Cerebellar cortex (tissue), 1 donor: Measurements from ENCODE around the gene ANTXR2.

Experiments used
- DNase-seq: peaks from one replicate; pipeline ENCODE4 v3.0.0-alpha.2; 2015; ENCODE audit warnings: low spot score

ANTXR2 gene

GRCh38 chr4:79983431-79983830, 89.6 kb downstream of the ANTXR2 start:
- DNase-seq, result no peak

DNA sequence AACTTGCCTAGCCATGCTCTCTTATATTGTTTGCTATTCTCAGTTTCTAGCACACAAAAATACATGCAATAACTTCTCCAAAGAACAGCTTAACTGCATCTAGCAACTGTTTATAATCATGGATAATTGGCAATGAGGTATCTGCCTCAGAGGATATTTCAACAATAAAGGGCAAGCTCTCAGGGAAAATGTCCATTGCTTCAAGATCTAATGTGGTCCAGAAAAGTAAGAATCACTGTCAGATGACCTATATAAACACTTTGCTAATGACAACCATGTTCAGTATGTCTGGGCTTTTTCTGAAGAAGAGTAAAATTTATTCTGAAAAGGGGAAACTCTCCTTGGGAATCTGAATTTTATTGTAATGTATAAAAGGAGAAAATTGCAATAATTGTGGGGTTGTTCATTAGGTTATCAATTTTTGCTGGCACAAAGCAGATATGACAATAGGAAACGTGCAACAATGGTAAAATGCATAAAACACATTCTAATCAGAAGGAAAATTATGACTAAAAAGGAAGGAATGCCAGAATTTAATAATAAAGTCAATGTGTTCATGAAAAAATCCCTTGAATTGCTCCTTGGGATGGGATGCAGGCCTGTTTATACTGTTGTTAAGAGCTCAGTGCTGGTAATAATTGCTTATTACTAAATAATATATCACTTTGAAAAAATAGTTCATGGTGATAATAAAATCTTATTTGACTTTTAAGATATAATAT, 90.3 kb downstream of the ANTXR2 start:
- no peak for DNase-seq

- DNase-seq, result no peak
Measured at GRCh38 chr4:79980448-79980847, 92.6 kb downstream of the ANTXR2 start.

DNA sequence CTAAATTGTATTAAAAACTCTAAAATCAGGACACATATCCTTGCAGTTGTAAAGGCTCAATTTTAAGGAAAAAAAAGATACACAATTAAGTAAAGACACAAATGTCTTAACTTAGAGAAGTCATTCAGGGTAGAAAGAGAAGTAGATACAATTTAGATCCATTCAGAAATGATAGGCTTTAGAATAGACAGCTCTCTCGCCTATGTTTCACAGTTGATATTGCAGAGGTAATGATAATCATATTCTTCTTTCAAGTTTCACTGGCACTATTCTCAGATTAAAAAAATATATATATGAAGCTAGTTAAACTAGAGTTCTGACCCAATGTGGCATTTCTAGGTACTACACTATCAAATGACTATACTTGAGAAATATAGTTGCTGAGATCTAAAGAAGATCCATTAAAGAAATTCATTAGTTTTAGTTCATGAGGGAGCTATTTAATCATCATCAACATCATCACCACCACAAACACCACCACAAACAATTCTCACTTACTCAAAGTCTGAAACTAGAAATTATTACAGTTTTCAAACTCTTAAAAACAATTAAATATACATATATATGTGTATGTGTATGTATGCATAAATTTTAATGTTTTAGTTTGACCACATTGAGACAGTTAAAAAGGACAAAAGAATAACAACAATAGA, 93.1 kb downstream of the ANTXR2 start:
- no peak for DNase-seq

DNA sequence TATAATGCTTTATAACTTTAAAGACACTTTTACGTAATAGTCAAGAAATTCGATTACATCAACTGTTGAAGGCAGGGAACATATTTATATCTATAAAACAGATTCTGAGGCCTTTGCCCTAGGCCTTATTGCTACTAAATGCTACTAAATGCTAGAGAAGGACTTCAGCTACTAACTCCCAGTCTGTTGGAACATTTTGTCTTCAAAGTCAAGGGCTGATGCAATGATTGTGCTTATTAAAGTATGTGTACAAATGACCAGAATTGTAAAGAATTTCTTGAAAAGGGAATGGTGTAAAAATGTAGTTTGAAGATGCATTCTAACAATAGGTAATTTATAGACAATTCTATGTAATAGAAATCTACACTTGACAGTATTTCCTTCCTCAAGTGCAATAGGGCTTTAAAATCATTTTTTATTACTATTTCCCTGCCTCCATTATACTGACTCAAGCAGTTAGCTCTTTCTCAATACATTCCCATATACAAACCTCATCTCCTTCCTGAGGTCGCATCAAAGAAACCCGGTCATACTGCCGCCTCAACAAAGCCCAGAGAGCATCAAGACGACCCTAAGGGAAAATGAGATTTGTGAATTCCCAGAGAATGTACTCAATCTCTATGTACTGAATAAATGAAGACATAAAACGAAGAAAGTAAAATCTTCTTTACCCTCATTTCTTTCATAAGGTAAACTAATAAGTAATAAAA, 95.7 kb downstream of the ANTXR2 start:
- DNase-seq, result no peak

DNA sequence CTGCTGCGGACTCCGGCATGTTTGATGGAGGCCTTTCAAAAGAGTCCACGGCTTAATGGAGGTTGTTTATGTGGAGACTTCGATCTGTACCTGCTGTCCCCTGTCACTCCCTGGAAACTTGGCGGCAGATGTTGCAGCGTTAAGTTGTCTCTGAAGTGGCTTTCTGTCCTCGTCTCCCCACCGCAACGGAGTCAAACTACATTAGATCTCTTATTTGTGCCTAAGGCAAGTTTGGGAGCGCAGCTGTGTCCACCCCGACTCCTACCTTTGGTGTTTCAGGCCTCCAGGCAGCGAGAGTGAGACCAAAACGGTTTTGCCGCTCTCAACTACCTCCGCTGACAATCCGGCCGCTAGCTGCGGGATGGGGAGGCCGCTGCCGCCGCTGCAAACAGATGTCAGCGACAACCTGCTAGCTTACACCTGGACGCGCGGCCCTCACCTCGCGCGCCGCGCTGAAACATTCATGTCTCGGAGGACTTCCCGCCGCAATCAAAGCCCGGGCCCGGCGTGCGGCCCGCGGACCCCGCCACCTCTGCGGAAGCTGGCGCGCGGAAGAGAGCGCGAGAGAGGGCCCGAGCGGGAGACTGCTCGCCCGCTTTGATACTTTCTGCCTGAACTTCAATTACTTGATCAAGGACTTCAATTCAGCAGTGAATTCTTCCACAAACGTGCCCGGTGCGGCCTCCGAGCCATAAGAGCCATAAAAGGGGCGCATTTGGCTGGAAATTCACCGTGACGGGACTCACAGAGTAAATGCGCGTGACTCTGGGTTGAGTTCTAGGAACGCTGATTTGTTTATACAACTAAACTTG, 108.4 kb downstream of the ANTXR2 start:
- no peak for DNase-seq

GRCh38 chr4:79964020-79964399, 109.0 kb downstream of the ANTXR2 start:
- no peak for DNase-seq

DNA sequence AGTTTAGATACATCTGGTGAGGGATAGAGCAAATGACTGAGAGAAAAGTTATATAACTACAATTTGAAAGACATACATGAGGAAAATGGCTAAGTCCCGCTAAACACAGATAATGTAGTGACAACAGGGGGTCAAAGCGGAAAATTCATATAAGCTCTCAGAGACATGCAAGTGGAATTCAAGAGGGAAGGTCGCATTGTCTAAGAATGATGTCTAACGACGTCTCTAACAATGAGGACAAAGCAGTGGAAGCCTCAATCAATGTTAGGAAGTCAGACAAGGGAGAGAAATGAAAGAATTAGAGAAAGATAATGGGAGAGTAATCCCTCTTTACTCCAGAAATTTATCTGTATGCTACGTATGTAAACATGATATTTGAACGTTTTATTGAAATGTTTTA, 113.4 kb downstream of the ANTXR2 start:
- no peak for DNase-seq

GRCh38 chr4:79958466-79959264, 114.4 kb downstream of the ANTXR2 start:
- DNase-seq, result no peak

DNA sequence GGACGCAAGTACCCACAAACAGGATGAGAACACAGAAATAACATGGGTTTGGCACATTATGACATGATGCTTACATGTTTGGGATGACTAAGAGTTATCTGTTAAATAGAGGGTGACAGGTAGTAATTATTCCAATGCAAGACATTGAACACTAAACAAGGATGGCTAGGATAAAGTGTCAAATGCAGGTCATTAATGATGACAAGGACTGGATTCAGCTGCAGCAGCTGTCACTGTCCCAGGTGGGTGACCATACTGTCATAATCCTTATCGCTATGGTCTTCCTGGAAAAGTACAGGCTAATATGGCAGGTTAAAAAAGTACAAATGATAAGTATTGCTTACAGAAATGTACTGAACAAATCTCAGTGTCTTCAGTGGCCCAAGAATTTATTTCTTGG, 123.9 kb downstream of the ANTXR2 start:
- DNase-seq, result no peak

- no peak for DNase-seq
Measured at GRCh38 chr4:79948739-79949138, 124.3 kb downstream of the ANTXR2 start.

DNA sequence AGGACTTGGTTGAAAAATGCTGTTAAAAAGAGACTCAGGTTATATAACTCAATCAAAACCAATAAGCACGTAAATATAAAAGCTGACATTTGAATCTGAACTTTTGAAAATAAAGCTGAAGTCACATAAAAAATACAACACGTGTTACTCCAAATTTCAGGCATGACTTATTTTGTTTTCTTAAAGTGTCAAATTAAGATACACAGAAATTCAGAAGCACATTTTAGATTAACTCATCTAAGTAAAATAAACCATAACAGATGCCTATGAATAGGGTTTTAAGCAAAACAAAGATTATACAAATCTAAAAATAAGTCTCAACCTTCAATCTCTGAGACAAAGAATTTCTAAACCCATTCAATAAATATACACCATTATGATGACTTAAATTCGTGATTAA, 124.8 kb downstream of the ANTXR2 start:
- DNase-seq, result no peak

DNA sequence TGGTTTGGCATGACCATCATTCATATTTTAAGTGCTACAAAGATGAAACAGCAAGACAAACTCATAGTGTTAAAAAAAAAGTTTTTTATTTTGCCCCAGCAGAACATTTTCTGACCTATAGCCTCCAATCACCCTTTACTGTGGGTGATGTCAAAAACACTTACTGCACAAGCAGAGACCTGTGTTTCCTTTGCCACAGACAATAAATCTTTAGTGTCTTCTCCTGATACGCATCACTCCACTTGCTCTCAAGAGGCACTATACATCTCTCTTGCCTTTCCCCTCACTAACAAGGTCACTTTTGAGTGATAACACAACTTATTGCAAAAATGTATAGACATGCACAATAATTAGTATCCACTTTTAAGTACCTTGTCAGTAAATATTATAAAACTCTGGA, 125.6 kb downstream of the ANTXR2 start:
- no peak for DNase-seq

GRCh38 chr4:79935274-79935673, 137.8 kb downstream of the ANTXR2 start:
- DNase-seq, result no peak

- DNase-seq, result no peak
Measured at GRCh38 chr4:79934660-79935059, 138.4 kb downstream of the ANTXR2 start.

- DNase-seq, result no peak
Measured at GRCh38 chr4:79927931-79928330, 145.1 kb downstream of the ANTXR2 start.

- DNase-seq, result no peak
Measured at GRCh38 chr4:79923281-79923680, 149.7 kb downstream of the ANTXR2 start.

DNA sequence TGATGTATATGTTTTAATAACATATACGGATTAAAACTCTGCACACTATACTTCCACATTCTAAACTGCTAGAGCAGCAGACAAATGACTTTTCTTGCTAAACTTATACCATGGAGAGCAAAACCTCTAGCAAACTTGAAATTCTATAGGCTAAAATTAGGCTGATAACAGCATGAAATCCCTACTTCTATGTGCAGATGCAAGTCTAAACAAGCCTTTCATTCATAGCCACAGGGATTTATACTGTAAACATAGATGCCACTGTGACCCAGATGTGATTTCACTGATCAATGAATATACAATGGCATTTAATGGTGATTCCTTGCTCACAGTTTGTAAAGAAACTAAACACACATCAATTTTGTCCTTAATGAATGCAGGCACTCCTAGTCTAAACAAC, 151.0 kb downstream of the ANTXR2 start:
- no peak for DNase-seq

GRCh38 chr4:79920163-79920853, 152.7 kb downstream of the ANTXR2 start:
- DNase-seq, result no peak

DNA sequence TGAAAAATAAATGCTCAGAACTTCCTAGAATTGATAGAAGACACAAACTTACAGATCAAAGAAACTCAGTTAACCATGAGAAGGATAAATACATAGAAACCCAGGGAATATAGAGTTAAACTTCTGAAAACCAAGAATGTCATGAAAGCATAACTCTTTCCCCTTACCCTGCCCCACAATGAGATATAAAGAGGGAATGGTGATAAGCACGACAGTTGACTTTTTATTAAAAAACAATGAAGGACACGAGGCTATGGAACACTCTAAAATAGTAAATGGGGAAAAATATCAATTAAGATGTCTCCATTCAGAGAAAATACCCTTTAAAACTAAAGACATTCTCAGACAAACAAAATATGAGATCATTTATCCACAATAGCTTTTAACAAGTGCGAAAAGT, 154.7 kb downstream of the ANTXR2 start:
- no peak for DNase-seq

DNA sequence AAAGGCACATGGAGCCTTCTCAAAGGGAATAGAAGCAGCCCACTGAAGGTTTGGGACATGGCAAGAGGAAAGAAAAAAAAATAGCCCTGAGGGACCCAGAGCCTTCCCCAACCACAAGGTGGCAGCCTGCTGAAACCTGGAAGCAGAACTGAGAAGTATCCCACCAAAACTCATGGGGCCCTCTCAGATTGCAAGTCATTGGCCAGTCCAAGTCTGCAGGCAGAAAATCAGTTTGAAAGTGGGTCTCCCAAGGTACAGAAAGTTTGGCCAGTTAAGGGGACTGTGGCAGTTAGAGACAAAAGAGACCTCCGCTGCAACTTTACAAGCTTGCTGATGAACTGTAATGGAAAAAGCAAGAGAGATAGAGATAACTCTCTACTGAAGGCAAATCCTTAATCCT, 155.8 kb downstream of the ANTXR2 start:
- peak; percentile 22 for DNase-seq
